Measurements from ENCODE around the gene MAMLD1.

MAMLD1 gene

GRCh38 chrX:150502979-150503897 is 140.1 kb downstream of the MAMLD1 start:
- Histone ChIP-seq H3K9me3 (replicated peaks in 1 of 11) (no peaks in the 10 kb centered on the region), H3K36me3 (no peaks in the 10 kb centered on the region), H3K4me2 (peak overlapping the region; percentile 0 to 83 (median 73); a peak in 19 of 22 replicates), H3K9ac (peak overlapping the region in 1 of 11 experiments; percentile 21; a peak in 1 of 22 replicates), H3K4me3 (no peak overlapping the region), H3K27ac (0 out of 22 replicates have a peak overlapping the region, but pooled peaks of 1 of the 11 experiments have one; percentile 19), H3K4me1 (peaks cover 17 to 49% (median 43%) of the 10 kb centered on the region in 10 experiments), H3K27me3 (no peaks in the 10 kb centered on the region), H4K20me1 (no peaks in the 10 kb centered on the region; a peak in 1 of 22 replicates)
- TF ChIP-seq Cebpa-rat (IDR thresholded peaks at IDR 0.05) = no peak

DNA sequence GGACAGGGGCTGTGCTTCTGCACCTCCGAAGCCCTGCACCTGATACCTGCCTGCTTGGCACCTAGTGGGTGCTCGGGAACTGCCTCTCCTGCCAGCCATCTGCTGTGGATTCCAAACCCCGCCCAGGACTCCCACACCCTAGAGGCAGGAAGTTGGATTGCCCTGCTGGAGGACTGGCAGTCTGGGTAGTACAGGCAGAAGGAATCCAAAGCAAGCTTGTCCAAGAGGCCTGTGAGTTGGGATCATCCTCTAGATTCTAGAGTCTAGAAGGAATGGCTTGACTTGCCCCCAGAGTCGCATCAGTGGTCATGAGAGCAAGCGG is 140.7 kb downstream of the MAMLD1 start:
- Histone ChIP-seq H3K4me3 (no peak overlapping the region), H4K20me1 (no peaks in the 10 kb centered on the region; a peak in 1 of 22 replicates), H3K9me3 (replicated peaks in 1 of 11) (no peaks in the 10 kb centered on the region), H3K4me2 (peak overlapping the region in 10 of 11 experiments; percentile 2 to 83 (median 74); a peak in 15 of 22 replicates), H3K36me3 (no peaks in the 10 kb centered on the region), H3K27me3 (no peaks in the 10 kb centered on the region), H3K9ac (no peak overlapping the region), H3K27ac (no peak overlapping the region), H3K4me1 (peaks cover 17 to 52% (median 45%) of the 10 kb centered on the region in 10 experiments)
- no peak for TF ChIP-seq Cebpa-rat (IDR thresholded peaks at IDR 0.05)

DNA sequence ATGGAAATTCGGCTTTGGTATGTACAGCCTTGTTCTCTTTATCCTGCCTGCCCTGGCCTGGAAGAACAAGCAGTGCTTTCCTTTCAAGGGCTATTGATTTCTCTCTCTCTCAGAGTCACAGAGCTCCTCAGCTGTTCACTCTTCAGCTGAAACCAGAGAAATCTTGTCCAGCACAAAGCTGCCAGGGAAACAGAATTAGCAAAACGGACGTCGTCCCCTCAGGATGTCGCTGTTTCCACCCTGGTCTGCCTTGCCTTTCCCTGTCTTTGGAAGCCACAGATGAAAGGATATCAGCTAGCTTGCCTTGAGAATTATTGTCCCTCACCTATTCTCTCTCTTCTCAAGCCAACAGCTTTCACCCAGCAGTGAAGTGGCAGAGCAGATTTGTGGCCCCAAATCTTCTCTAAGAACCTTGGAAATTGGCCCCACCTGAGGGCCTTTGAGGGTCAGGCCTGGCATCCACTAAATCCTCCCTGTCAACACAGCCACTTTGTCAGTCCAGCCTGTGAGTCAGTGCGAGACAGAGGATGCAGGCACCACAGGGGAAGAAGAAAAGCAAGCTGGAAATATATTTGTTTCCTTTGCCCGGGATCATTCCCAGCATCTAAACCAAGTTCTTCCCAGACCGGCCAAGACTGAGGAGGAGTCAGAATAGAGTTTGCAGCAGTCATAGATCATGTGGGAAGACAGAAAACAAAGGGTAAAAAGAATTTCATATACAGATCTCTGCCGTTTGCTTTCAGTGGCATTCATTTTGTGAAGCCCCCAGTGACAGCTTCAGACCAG is 141.5 kb downstream of the MAMLD1 start:
- no peak for TF ChIP-seq Cebpa-rat (IDR thresholded peaks at IDR 0.05)
- Histone ChIP-seq H3K27ac (no peak overlapping the region), H3K36me3 (no peaks in the 10 kb centered on the region), H3K4me2 (peak overlapping the region in 5 of 11 experiments; percentile 60 to 83 (median 78); a peak in 7 of 22 replicates), H3K9ac (no peak overlapping the region), H4K20me1 (no peaks in the 10 kb centered on the region; a peak in 1 of 22 replicates), H3K4me3 (no peak overlapping the region), H3K9me3 (replicated peaks in 1 of 11) (no peaks in the 10 kb centered on the region), H3K4me1 (peaks cover 17 to 53% (median 45%) of the 10 kb centered on the region in 10 experiments), H3K27me3 (no peaks in the 10 kb centered on the region)

DNA sequence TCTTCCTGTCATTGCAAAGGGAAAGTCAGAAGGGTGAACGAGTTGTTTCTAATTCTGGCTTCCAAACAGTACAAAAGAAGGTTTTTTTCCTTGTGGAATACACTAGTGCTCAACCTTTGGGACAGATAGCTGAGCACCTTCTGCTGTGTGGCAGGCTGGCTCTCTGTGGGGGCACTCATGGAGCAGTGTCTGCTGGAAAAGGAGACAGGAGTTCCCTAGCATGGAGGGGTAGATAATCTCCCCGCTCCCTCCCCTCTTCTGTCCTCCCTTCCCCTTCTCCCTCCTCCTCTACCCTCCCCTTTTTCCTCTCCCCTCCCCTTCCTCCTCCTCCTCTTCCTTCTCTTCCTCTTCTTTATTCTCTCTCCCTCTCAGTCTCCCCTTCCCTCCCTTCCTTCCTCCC is 142.9 kb downstream of the MAMLD1 start:
- H3K9ac ChIP-seq = no peak overlapping the region
- no peak overlapping the region for H3K4me3 ChIP-seq
- no peak for TF ChIP-seq Cebpa-rat (IDR thresholded peaks at IDR 0.05)
- no peaks in the 10 kb centered on the region for H3K27me3 ChIP-seq
- H3K4me2 ChIP-seq = peak overlapping the region in 10 of 11 experiments; percentile 53 to 80 (median 70); a peak in 15 of 22 replicates
- no peaks in the 10 kb centered on the region for H3K36me3 ChIP-seq
- H3K9me3 ChIP-seq (replicated peaks in 1 of 11) = no peaks in the 10 kb centered on the region
- H4K20me1 ChIP-seq = no peaks in the 10 kb centered on the region; a peak in 1 of 22 replicates
- peaks cover 17 to 53% (median 45%) of the 10 kb centered on the region in 10 experiments for H3K4me1 ChIP-seq
- no peak overlapping the region for H3K27ac ChIP-seq

DNA sequence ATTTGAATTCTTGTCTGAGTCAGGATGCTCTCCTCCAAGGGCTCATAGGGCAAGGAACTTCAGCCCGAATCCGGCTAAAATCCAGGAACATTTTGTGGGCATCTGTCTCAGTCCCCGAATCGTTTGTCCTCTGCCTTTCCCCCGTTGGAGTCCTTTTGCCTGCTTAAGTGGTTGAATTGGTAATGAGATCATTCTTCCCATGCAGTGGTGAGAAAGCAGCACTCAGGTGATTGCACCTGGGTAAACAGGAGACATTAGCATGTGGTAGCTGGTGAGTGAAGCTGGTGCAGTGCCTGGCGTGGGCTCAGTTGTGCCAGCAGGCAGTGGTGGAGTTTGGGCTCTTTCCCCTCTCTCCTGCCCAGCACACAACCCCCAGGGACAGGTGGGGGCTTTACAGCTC is 143.4 kb downstream of the MAMLD1 start:
- Histone ChIP-seq H3K27me3 (no peaks in the 10 kb centered on the region), H3K36me3 (no peaks in the 10 kb centered on the region), H3K4me3 (no peak overlapping the region), H3K4me1 (peaks cover 17 to 53% (median 45%) of the 10 kb centered on the region in 10 experiments), H3K4me2 (peak overlapping the region; percentile 53 to 80 (median 71)), H3K9me3 (replicated peaks in 1 of 11) (no peaks in the 10 kb centered on the region), H3K9ac (no peak overlapping the region), H4K20me1 (no peaks in the 10 kb centered on the region; a peak in 1 of 22 replicates), H3K27ac (peak overlapping the region in 1 of 11 experiments; percentile 69; a peak in 3 of 22 replicates)
- no peak for TF ChIP-seq Cebpa-rat (IDR thresholded peaks at IDR 0.05)

- H3K4me2 ChIP-seq = peak overlapping the region; percentile 53 to 80 (median 71)
- no peak for TF ChIP-seq Cebpa-rat (IDR thresholded peaks at IDR 0.05)
- H4K20me1 ChIP-seq = no peaks in the 10 kb centered on the region; a peak in 1 of 22 replicates
- H3K4me1 ChIP-seq = peaks cover 17 to 53% (median 45%) of the 10 kb centered on the region in 10 experiments
- H3K9ac ChIP-seq = peak overlapping the region in 6 of 11 experiments; percentile 5 to 36 (median 16); a peak in 3 of 22 replicates
- H3K9me3 ChIP-seq (replicated peaks in 1 of 11) = no peaks in the 10 kb centered on the region
- H3K4me3 ChIP-seq = peak overlapping the region in 3 of 10 experiments; percentile 18 to 37 (median 20); a peak in 3 of 20 replicates
- no peaks in the 10 kb centered on the region for H3K27me3 ChIP-seq
- H3K27ac ChIP-seq = peak overlapping the region in 9 of 11 experiments; percentile 25 to 69 (median 49); a peak in 17 of 22 replicates
- no peaks in the 10 kb centered on the region for H3K36me3 ChIP-seq
Measured at GRCh38 chrX:150507251-150507856, 144.2 kb downstream of the MAMLD1 start.

DNA sequence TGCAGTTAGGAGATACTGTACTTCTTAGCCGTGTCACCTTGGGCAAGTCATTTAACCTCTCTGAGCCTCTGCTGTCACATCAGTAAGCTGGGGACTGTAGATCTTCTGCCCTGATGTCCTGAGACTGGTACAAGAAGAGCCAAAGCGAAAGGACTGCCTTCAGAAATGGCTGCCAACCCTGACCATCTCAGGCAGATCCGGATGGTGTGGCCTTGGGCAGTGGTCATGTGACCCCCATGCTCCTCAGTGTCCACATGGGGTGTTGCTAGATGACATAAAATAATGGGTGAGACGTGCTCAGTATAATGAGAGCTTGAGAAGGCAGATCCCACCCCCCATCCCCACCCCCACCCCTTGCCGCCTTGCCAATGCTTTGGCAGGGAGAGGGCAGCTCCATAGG is 144.9 kb downstream of the MAMLD1 start:
- Histone ChIP-seq H3K4me1 (peaks cover 17 to 50% (median 42%) of the 10 kb centered on the region in 10 experiments), H3K9me3 (replicated peaks in 1 of 11) (no peaks in the 10 kb centered on the region), H3K27ac (peak overlapping the region in 4 of 11 experiments; percentile 47 to 69 (median 54); a peak in 2 of 22 replicates), H3K9ac (no peak overlapping the region), H3K4me2 (peak overlapping the region; percentile 53 to 80 (median 71); a peak in 21 of 22 replicates), H3K4me3 (0 out of 20 replicates have a peak overlapping the region, but pooled peaks of 1 of the 10 experiments have one; percentile 37), H3K27me3 (no peaks in the 10 kb centered on the region), H3K36me3 (no peaks in the 10 kb centered on the region), H4K20me1 (no peaks in the 10 kb centered on the region; a peak in 1 of 22 replicates)
- TF ChIP-seq Cebpa-rat (IDR thresholded peaks at IDR 0.05) = no peak

Data from BLaER1 treated with 17β-estradiol and CSF1 and Interleukin-3, amounts not matched to agents 10 nM and 100 nM (cell line).